Activated naive CD4-positive, alpha-beta T cell treated with Interleukin-2 at 50 U/mL for 16 hours (primary cell): ENCODE measurements around the gene DENND1C.

ENCODE experiments used
- DNase-seq: peaks from one replicate; pipeline ENCODE4 v3.0.0-alpha.2; 2020

The DENND1C gene

DNA sequence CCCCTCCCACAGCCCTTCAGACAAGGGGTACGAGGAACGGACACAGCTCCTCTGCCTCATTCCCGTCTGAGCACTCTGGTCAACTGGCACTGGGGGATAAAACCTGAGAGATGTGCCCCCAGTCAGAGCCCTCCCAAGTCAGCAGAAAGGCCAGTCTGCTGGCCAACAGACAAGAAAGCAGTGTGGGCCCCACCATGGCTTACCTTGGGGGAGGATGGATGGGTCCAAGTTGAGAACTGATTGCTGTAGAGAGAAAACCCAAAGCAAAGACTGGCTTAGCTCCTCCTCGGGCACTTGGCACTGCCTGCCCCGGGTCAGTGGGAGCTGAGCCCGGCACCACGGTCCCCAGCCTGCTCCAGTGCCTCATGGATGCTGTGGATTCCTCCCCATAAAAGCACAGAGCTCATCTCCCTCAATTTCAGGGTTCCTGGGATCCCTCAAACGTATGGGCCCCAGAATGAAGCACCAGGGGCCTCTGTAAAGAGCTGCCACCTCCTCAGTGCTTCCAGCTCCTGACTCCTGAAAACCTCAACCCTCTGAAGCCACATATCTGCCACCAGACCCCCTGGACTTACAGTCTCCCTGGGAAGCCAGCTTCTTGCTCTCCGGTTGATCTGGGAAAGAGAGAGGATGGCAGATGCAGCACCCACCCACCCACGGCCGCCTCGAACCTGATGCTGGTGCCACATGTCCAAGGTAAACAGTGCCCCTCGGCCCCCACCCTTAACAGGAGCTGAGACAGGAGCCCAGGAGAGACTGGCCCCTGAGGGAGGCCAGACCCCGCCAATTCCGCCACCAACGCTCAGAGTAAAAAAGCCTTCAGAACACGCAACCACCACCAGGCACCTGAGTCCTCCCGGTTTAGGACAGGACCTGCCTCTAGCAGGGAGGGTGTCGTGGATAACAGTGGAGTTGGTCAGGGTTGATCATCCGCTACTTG is 60.2 kb downstream of the DENND1C start:
- DNase-seq: no peak

DNA sequence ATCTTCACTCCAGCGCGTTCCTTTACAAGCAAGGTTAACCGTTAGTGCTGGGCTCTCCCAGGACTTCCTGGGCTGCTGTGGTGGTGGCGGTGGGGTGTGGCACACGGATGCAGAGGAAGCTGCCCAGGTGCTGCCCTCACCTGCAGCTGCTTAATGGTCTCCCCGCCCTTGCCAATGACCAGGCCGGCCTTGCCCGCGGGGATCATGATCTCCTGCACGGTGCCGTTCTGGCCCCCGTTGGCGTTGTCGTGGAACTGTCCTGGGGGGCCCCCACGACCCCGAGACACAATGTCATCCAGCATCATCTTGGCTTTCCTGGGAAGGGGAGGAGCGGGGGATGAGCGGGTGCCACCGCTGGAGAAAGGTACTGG is 63.0 kb downstream of the DENND1C start:
- DNase-seq: no peak

DNA sequence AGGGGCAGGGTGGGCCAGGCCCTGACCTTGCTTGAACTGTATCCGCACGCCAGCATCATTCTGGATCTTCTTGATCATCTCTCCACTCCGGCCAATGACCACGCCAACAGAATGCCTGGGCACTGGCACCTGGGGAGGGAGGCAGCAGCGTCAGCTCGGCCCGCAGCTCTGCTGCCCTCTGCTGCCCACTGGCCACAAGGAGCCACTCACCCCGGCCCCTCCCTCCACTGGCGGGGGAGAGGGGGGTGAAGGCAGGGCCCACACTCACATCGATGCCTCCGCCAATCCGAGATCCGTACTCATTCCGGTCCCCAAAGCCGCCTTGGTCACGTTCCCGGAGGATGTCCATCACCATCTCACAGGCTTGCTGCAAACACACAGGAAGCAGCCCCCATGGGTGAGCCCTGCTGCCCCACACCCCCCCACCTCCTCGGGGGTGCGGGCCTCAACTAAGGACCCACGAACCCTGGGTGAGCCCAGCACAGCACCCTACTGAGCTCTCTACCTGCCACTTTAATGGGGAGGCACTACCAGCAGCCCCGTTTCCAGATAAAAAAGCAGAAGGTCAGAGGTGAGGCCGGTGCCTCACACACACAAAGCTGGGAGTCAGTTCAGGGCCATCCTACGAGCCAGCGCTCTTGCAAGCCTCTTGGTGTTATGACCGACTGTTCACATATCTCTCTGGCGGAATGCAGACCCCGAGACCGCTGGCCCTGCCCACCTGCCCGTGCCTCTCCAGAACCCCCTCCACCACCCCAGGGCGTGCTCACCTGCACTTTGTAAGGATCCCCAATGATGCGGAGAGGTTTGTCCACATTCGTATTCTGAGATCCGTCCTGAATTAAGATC is 63.6 kb downstream of the DENND1C start:
- DNase-seq: no peak
